Measurements from ENCODE around the gene ZC3H7A. TPM values are rescaled to one million over a fixed set of nuclear protein-coding genes. Genes with fewer than 3 reads are reported as not detected.

ZC3H7A gene
- total RNA-seq, 1 experiment from 2014 or later: 43.1 TPM

GRCh38 chr16:11707679-11708197, 89.3 kb downstream of the ZC3H7A start:
- Histone ChIP-seq H3K4ac (ENCODE audit: low read depth, low read length) (no peak overlapping the region), H3K18ac (ENCODE audit: insufficient read length, low read depth, low read length) (no peak overlapping the region), H2AFZ (ENCODE audit: low read length) (no peak overlapping the region), H2BK120ac (ENCODE audit: low read depth, low read length, poor library complexity, severe bottlenecking) (no peak overlapping the region), H3K23ac (ENCODE audit: insufficient read length, low read depth, low read length) (no peak overlapping the region), H3K79me2 (ENCODE audit: insufficient read depth, low read length) (no peaks in the 10 kb centered on the region), H4K8ac (replicated peaks; ENCODE audit: insufficient read length, low read depth, low read length) (no peak overlapping the region), H3K27ac (ENCODE audit: insufficient read length, low read depth, low read length) (no peak overlapping the region), H3K27me3 (ENCODE audit: insufficient read depth, low read length) (no peaks in the 10 kb centered on the region), H4K20me1 (ENCODE audit: control insufficient read depth, insufficient read depth, insufficient read length) (no peaks in the 10 kb centered on the region), H3T11ph (ENCODE audit: low read length) (no peak overlapping the region), H3K9me3 (ENCODE audit: control insufficient read depth, low read depth, low read length) (no peaks in the 10 kb centered on the region), H2BK15ac (ENCODE audit: low read depth, low read length) (no peak overlapping the region), H2BK12ac (ENCODE audit: insufficient read length, low read depth, low read length) (no peak overlapping the region), H2BK20ac (ENCODE audit: low read depth, low read length, poor library complexity, severe bottlenecking) (no peak overlapping the region), H3K56ac (ENCODE audit: insufficient read length, low read depth, low read length) (no peak overlapping the region), H3K4me1 (ENCODE audit: insufficient read depth, low read length) (no peaks in the 10 kb centered on the region), H4K91ac (ENCODE audit: insufficient read length, low read depth, low read length) (no peak overlapping the region), H3K14ac (ENCODE audit: insufficient read depth, low read length) (no peak overlapping the region), H3K4me2 (ENCODE audit: insufficient read depth, insufficient read length, low read length) (no peak overlapping the region), H4K5ac (ENCODE audit: insufficient read length, low read depth, low read length) (no peak overlapping the region), H3K9ac (ENCODE audit: extremely low read depth, insufficient read length, low read length) (no peak overlapping the region), H2BK5ac (ENCODE audit: insufficient read length, low read length) (no peak overlapping the region), H3K23me2 (ENCODE audit: insufficient read length, low read depth, low read length, poor library complexity, severe bottlenecking) (no peaks in the 10 kb centered on the region), H3K79me1 (ENCODE audit: insufficient read depth, low read depth, low read length, poor library complexity, severe bottlenecking) (no peaks in the 10 kb centered on the region), H2AK5ac (ENCODE audit: insufficient read length, low read length) (no peak overlapping the region)
- no peak overlapping the region for H3K27ac Mint-ChIP-seq
- no peak for TF ChIP-seq CTCF (conservative IDR thresholded peaks at IDR 0.05)
- H3K4me1 Mint-ChIP-seq: no peaks in the 10 kb centered on the region
- no peak overlapping the region for H3K4me3 Mint-ChIP-seq
- H3K9me3 Mint-ChIP-seq: no peaks in the 10 kb centered on the region
- no peak for DNase-seq
- WGBS (ENCODE audit: extremely low coverage, insufficient read length, low lambda C conversion rate): no CpG with 5 or more reads among the region's 4 CpGs
- H3K27me3 Mint-ChIP-seq (ENCODE audit: low read depth): no peaks in the 10 kb centered on the region
- peaks cover 0 to 11% (median 9%) of the 10 kb centered on the region in 3 experiments; a peak in 5 of 7 replicates for H3K36me3 Mint-ChIP-seq (ENCODE audit: insufficient read depth in 1 of 3, low read depth in 3 of 3)
